Activated CD4-positive, alpha-beta T cell treated with anti-CD3 and anti-CD28 coated beads, Interleukin-2, amount 50 U/mL, for 24 hours (primary cell): ENCODE measurements around the gene CCN5.

Source experiments
- DNase-seq, 2 donors: peaks; one replicate each; pipeline ENCODE4 v3.0.0-alpha.2; 2020; ENCODE audit warnings: low read depth in 1 of 2, low spot score in 1 of 2

CCN5 gene

DNA sequence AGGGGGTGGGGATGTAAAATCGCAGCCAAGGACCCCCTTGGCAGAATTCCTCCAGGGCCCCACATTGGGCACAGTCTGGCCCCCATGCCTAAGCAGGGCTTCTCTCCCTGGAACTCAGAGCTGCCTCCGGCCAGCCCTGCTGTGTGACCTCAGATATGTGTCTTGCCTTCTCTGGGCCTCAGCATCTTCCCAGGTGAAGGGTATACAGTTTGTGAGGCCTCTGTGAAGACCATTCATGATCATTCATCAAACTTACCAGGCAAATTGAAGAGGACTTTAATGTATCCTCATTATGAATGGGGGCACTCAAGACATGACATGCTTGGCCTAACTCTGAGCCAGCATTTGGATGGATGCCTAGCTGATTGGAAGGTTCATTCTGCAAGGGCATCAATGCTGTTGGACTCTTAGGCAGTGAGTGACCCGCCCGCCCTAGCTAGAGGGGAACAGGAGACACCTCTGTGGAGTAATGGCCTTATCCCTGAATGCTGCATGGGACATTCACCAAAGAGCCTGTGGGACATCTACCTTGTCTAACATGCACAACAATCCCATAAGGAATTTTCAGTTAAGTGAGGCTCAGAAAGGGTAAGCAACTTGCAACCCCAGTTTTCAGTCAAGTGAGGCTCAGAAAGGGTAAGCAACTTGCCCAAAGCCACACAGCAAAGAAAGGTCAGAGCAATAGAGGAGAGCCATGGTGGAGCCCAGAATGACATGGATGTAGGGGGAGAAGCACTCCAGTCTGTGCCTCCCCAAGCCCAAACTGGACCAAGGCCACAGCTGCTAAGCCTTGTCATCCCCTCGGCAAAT lies 535 bp downstream of the CCN5 start:
- no peak for DNase-seq

DNA sequence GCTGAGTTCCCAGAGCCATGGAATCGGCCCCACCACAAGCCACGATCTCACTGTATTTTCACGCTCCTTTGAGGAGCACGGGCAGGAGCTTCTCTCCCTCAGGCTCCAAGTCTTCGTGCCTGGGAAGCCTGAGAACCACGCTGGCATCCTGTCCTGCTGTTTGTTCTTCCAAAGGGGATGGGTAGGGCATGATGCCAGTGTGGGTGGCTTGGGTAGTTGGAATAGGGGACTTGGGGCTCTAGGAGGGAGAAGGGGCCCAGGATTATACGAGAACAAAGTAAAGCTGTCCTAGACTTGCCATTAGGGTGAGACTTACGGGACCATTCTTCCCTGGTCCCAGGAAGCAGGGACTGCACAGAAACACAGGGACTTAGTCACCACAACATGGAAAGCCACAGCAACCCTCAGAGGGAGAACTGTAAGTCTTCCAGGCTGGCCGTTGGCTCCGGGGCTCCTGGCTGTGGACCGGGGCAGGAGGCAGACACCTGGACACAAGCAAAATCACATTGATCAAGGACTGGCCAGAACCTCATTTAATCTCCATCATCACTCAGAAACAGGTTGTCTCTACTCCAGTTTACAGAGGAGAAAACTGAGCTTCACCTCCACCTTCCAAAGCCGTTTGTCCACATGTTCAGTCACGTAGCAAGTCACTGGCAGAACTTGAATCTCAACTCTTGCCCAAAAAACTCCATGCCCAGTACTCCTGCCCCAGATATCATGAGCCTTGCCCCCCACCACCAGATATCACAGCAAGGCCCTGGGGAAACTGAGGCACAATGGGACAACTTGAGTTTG lies 1.3 kb downstream of the CCN5 start:
- no peak for DNase-seq

DNA sequence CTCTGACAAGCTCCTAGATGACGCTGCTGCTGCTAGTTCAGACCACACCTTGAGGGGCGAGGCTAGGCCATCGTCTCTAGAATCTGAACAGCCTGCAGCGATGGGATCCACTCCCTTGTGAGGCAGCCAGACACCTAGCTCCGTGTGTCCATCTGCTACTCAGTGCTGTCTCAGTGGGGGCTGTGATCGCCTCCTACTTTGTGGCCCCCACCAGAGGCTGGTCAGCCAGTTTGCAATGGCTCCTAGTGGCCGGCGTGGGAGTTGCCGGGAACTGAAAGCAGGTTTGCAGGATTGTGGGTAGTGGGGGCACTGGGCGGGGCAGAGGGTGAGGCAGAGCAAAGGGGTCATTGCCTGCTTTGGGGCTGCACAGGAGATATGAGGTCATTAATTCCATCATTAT lies 2.8 kb downstream of the CCN5 start:
- DNase-seq, result no peak

DNA sequence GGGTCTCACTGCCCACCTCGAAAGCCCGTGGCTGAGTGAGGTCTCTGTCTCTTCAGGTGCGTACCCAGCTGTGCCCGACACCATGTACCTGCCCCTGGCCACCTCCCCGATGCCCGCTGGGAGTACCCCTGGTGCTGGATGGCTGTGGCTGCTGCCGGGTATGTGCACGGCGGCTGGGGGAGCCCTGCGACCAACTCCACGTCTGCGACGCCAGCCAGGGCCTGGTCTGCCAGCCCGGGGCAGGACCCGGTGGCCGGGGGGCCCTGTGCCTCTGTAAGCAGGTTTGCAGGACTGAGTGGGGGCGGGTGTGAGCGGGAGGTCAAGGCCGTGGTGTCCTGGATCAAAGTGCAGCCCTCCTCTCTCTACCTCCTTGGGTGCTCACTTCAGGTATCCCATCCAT lies 4.7 kb downstream of the CCN5 start:
- no peak for DNase-seq

DNA sequence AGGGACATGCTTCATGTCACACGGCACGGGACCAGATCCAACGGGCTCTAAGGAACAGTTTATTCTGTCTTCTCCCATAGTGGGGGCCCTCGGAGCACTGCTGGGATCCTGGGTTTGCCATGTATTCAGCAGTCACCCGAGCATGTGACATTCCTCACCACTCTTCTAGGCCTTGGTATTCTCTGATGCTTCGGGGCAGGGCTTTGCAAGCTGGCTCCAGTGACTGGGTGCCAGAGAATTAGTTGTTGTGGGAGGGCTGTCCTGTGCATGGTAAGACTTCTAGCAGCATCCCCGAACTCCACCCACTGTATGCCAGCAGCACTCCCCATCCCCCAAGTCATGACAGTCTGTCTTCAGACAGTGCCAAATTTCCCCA lies 5.4 kb downstream of the CCN5 start:
- DNase-seq, result no peak

DNA sequence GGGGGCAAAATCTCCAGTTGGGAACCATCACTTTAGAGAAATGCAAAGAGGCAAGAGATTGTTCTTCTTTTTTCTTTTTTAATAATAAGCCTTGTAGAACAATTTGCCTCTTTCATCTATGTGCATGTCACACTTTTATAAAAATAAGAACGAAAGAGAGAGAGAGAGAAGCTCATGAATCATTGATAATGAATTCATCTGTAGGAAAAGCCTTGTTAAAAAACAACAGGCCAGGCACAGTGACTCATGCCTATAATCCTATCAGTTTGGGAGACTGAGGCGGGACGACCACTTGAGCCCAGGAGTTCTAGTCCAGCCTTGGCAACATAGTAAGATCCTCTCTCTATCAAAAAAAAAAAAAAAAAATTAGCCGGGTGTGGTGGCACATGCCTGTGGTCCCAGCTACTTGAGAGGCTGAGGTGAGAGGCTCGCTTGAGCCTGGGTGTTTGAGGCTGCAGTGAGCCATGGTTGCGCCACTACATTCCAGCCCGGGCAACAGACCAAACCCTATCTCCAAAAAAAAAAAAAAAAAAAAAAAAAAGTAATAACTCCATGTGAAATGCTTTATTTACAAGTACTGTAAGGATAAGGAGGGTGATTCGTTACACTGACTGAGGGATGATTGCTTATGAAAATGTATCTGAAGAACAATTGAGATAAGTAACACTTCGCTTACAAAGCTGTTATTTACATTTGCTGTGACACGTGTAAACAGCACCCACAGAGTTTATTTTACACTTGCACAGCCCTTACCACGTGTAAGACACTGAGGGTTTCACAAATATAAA lies 6.0 kb downstream of the CCN5 start:
- no peak for DNase-seq

DNA sequence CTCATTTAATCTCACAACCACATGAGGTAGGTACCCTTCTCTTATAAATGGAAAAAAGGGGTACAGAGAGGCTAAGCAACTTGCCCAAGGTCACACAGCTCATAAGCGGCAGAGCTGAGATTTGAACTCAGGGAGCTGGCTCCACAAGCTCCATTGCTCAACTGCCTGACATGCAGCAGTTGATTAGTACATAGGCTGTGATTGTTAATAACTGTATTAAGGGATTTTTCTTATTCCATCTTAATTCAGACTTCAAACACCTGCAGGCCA lies 6.6 kb downstream of the CCN5 start:
- DNase-seq, result no peak

DNA sequence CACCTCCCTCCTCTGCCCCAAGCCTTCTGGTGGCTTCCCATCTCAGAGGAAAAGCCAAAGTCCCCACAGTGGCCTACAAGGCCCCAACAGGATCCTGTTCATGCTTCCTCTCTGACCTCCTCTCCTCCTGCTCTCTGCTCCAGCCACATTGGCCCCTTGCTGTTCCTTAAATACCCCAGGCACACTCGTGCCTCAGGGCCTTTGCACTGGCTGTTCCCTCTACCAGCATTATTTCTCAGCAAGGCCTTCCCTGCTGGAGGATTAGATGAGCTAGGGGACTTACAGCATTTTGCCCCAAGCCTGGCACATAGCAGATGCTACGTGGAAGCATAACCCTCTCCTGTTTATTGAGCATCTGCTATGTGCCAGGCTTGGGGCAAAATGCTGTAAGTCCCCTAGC lies 7.8 kb downstream of the CCN5 start:
- no peak for DNase-seq

DNA sequence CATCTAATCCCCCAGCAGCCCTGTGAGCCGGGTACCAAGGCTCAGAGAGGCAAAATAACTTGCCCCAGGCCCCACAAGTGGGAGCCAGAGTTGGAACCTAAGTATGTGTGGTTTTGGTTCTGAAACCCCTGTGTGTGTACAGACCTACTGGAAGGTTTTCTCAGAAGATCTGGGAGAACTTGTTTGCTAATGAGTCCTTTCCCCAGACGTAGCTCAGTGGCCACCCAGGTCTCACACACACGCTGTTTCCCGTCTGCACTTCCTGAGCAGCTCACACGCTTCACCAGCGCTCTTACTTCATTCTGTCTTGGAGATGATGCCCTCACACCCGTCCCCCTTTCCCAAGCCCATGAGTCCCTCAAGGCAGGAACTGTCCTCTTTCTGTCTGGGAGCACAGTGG lies 8.2 kb downstream of the CCN5 start:
- no peak for DNase-seq

DNA sequence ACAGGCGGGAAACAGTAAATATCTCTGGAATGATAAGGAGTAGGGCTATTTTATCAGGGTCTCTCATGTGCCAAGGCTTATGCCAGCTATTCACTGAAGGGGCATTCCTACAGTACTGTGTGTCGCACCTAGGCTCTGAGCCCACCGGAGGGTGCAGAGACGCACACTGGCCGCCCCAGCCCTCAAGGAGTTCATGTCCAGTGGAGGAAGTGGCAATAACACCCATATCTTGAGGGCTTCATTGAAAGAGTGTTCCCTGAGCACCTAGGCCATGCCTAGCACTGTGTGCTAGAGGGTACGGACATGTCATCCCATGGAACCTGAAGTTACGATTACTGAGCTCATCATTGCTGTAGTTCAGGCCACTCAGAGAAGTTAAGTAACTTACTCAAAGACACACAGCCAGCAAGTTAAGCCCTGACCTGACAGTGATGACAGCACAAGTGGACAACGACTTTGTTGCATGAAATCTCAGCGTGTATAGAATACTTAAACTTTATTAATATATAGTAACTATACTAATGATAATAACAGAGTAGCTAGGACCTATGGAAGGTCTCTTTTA lies 8.7 kb downstream of the CCN5 start:
- DNase-seq, result no peak

DNA sequence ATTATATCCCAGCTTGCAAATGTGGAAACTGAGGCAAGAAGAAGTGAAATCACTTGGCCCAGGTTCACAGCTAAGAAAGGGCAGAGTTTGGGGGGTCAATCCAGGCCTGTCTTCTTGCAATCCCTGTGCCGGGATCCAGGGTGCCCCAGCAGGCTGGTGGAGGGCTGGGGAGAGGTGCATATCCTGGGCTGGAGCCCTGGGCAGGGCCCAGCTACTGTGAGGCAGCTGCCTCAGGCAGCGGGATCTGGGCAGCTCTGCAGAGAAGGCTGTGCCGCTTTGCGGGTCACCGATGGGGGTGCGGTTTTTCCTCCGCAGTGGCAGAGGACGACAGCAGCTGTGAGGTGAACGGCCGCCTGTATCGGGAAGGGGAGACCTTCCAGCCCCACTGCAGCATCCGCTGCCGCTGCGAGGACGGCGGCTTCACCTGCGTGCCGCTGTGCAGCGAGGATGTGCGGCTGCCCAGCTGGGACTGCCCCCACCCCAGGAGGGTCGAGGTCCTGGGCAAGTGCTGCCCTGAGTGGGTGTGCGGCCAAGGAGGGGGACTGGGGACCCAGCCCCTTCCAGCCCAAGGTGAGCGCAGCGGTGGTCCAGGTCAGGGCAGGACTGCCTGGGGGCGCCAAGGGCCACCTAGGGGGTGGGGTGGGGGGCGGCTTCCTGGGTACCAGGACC lies 9.4 kb downstream of the CCN5 start:
- no peak for DNase-seq

DNA sequence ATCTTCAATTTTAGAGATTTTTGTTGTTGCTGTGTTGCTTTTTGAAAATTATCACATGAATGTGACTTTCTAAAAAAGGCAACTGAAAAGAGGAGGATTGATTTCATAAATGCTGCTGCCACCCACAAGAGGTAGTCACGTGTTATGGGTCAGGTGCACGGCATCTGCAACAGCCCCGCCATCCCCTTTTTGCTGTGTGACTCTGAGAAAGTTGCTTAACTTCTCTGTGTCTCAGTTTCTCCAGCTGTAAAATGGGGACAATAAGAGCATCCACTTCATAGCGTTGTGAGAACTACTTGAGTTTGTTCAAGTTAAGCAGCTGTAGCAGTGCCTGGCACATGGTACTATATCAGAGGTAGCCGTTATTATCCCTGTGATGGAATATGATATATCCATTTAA lies 10.7 kb downstream of the CCN5 start:
- DNase-seq, result no peak

DNA sequence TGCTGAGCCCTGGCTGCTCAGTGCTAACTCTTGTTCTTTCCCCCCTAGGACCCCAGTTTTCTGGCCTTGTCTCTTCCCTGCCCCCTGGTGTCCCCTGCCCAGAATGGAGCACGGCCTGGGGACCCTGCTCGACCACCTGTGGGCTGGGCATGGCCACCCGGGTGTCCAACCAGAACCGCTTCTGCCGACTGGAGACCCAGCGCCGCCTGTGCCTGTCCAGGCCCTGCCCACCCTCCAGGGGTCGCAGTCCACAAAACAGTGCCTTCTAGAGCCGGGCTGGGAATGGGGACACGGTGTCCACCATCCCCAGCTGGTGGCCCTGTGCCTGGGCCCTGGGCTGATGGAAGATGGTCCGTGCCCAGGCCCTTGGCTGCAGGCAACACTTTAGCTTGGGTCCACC lies 11.9 kb downstream of the CCN5 start:
- DNase-seq, result no peak

DNA sequence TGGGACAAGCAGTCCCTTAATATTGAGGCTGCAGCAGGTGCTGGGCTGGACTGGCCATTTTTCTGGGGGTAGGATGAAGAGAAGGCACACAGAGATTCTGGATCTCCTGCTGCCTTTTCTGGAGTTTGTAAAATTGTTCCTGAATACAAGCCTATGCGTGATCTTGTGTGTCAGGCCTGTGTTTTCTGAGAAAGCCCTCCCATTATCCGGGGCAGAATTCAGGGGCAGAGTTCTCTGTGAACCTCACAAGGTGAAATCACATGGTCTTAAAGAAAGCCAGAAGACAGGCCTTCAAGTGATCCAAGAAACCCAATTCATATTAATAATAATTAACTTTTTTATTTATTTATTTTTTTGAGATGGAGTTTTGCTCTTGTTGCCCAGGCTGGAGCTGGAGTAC lies 12.5 kb downstream of the CCN5 start:
- no peak for DNase-seq

DNA sequence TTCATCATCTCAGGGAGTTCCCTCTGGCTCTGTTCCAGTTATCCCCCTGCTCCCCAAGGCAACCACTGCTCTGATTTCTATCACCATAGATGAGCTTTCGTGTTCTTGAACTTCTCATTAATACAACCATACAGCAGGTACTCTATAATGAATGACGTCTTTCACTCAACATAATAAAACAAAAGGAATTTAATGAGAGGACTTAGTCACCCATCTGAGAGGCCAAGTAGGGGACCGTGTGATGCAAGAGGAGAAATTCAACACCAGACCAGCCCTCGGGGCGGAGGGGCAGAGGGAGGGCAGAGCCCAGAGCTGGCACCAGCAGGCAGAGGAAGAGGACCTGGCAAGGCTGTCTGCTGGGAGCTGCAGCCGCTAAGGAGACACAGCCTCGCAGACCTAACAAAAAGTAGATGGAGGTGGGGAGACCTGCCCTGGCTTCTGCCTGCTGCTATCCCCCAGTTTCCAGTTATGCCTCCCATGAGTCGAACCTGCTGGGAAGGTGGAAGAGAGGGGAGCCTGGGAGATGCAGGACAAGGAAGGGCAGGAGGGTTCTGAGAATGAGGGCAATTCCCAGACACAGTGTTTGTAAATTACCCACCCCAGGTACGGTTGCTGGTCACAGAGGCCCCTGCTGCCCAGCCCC lies 13.8 kb downstream of the CCN5 start:
- DNase-seq, result no peak

DNA sequence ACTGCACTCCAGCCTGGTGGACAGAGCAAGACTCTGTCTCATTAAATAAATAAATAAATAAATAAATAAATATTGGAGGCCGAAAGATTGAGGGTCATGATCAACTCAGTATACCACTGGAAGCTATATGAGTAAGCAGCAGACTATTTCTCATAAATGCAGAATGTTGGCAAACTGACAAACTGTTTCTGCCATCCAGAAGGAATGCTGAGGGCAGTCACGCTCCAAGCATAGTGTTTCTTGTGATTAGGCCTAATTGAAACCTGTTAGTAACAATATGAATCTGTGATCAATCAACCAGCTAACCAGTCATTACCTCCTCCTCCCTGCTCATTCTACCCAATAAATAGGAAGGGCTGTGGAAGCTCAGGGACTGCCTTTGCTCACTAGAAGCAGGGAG lies 15.3 kb downstream of the CCN5 start:
- no peak for DNase-seq

DNA sequence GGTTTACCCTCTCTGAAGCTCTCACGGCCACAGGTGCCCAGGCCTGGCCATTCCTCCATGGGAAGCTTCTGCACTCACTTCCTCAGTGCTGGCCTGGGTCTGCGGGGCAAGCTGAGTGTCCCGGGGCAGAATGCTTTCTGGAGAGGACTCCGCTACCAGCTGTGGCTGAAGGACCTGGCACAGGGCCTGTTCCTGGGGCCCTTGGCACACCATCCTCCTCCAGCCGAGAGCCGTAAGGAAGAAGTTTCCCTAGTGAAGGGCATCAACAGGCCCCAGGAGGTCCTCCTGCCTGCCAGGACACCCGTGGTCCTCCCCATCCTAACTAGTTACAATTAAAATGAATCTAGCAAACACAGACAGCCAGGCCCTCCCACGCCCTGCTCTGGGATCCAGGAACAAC lies 16.5 kb downstream of the CCN5 start:
- no peak for DNase-seq

DNA sequence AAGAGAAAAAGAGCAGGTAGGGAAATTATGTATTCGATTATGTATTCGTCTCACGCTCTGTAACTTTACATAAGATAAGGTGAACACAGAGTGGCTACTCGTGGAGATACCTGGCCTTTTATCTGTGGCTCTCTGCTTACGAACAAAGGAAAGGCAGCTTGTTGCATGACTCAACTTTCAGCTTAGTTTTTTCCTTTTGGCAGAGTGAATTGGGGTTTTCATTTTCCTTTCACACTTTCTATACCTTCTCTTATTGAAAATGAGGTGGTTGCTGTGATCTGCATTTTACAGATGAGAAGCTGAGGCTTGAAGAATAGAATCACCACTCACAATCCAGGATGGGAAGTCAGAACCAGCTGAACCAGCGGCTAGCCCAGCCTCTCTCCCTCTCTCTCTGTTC lies 17.2 kb downstream of the CCN5 start:
- DNase-seq, result no peak

DNA sequence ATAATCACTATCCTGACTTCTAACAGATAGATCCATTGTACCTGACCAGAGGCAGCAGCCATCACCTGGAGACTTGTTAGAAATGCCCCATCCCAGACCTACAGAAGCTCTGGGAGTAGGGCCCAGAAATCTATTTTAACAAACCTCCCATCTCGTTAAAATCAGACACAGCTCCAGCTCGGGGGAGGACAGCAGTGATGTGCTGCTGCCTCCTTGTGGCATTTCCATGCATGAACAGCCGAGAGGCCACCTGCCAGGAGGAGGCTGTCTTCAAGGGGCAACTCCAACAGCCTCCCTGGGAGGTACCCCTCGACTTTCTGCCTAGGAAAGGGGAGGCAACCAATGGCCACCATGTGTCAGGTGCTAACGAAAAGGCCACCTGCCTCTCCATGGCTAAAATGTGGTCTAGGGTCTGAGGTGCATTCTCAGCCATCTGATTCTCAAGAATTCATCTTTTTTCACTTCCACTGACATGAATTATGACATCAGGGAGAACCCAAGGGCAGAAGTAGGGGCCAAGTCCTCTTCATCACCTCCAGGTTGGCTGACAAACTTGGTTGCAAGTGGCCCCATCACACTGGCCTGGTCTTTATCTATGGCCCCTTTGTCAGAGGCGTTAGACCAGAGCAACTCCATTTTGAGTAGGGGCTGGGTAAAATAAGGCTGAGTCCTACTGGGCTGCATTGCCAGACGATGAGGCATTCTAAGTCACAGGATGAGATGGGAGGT lies 18.3 kb downstream of the CCN5 start:
- peak; percentile 9 to 44 for DNase-seq

DNA sequence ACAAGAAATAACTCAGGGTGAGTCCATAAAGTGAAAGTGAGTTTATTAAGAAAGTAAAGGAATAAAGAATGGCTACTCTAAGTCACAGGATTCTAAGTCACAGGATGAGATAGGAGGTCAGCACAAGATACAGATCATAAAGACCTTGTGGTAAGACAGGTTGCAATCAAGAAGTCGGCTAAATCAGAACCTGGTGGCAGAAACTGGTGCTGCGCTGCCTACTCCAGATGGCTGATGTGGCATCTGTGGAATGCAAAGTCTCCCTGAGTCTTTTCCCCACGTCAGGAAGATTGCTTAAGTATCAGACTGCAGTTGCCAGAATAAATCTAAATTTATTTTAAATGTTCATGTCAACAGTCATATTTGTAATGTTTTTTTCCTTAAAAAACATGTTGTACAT lies 19.8 kb downstream of the CCN5 start:
- no peak for DNase-seq
